BJ (cell line): ENCODE results near the gene ALKBH4. TPM values are rescaled to one million over a fixed set of nuclear protein-coding genes. Genes with fewer than 3 reads are reported as not detected.
A peak's percentile ranks its signal among the peaks of the same experiment; 100 is the strongest.

Experiments
- CTCF ChIA-PET: fragments of 350-600 bp; formaldehyde crosslinking; extraction: SDS; loops from one replicate; lab custom pipeline; 2021; ENCODE audit warnings: antibody characterized with exemption, inconsistent platforms; lab: Yijun Ruan, JAX
- POLR2A ChIA-PET: fragments of 300-600 bp; sonication (Branson Sonifier 250); formaldehyde crosslinking; extraction: SDS; loops from one replicate; lab custom pipeline; 2021; ENCODE audit warnings: antibody characterized with exemption; lab: Charles Lee
- DNase-seq: peaks from one replicate; pipeline ENCODE4 v3.0.0-alpha.2; 2011; ENCODE audit warnings: low read depth
- H3K27me3 ChIP-seq: 2 replicates; pipeline ENCODE4 v1.6.0; 2011; ENCODE audit warnings: low read length; ENCODE audit not compliant: control insufficient read depth, insufficient read depth
- H3K36me3 ChIP-seq: 2 replicates; pipeline ENCODE4 v1.5.1; 2011; ENCODE audit warnings: low read length; ENCODE audit not compliant: control insufficient read depth, insufficient read depth
- H3K4me3 ChIP-seq: 2 replicates; pipeline ENCODE4 v1.5.1; 2011; ENCODE audit warnings: low read depth, mild to moderate bottlenecking, control low read depth, low read length
- polyA plus RNA-seq: library from polyadenylated mRNA; depleted of rRNA; stranded (reverse); fragments of >200 nt; gene quantifications from 2 replicates; pipeline ENCODE4 v1.2.3, GENCODE V29; 2011
- TF ChIP-seq, protein P1 (sequence below): IDR thresholded peaks from 2 replicates; pipeline ENCODE4 v1.5.1; 2011; ENCODE audit warnings: low read depth, mild to moderate bottlenecking, control low read depth, inconsistent platforms, low read length, moderate library complexity; ENCODE audit not compliant: insufficient read depth

ALKBH4 gene
- polyA plus RNA-seq, 1 experiment: 5.9 TPM

DNA sequence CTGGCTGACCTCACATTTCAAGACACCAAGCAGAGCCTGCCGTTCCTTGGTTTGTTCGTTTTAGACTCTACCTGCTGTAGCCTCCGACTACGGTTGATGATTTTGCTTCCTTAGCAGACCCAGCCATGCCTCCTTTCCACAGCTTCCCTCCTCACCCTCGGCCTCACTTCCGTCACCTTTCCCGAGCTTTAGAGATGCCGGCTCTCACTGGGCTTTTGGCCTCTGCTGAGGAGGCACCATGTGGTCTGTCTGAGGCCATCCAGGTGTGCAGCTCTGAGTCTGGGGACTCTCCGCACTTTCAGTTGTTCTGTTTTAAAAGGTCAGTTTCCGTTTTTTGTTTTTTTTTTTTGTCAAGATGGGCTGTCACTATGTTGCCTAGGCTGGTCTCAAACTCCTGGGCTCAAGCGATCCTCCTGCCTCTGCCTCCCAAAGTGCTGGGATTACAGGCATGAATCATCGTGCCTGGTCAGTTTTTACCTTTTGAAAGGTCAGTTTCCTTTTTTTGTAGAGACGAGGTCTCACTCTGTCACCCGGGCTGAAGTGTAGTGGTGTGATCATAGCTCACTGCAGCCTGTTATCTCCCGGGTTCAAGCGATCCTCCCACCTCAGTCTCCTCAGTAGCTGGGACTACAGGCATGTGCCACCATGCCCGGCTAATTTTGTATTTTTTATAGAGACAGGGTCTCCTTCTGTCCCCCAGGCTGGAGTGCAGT, 19.5 kb downstream of the ALKBH4 start:
- Histone ChIP-seq H3K27me3 (no peaks in the 10 kb centered on the region), H3K36me3 (peaks cover 18% of the 10 kb centered on the region), H3K4me3 (no peak overlapping the region)
- ChIA-PET CTCF (interaction anchor here (0.5 to 0.6 kb wide), 2 partner anchors 1740 to 1772 kb away, joined by 3 read pairs; no protein-coding TSS in a partner anchor), POLR2A (interaction anchor here (0.6 kb wide), 1 partner anchor 128 kb away, joined by 6 read pairs; no protein-coding TSS in a partner anchor)
- DNase-seq: no peak
- TF ChIP-seq, protein P1, sequence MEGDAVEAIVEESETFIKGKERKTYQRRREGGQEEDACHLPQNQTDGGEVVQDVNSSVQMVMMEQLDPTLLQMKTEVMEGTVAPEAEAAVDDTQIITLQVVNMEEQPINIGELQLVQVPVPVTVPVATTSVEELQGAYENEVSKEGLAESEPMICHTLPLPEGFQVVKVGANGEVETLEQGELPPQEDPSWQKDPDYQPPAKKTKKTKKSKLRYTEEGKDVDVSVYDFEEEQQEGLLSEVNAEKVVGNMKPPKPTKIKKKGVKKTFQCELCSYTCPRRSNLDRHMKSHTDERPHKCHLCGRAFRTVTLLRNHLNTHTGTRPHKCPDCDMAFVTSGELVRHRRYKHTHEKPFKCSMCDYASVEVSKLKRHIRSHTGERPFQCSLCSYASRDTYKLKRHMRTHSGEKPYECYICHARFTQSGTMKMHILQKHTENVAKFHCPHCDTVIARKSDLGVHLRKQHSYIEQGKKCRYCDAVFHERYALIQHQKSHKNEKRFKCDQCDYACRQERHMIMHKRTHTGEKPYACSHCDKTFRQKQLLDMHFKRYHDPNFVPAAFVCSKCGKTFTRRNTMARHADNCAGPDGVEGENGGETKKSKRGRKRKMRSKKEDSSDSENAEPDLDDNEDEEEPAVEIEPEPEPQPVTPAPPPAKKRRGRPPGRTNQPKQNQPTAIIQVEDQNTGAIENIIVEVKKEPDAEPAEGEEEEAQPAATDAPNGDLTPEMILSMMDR: no peak

DNA sequence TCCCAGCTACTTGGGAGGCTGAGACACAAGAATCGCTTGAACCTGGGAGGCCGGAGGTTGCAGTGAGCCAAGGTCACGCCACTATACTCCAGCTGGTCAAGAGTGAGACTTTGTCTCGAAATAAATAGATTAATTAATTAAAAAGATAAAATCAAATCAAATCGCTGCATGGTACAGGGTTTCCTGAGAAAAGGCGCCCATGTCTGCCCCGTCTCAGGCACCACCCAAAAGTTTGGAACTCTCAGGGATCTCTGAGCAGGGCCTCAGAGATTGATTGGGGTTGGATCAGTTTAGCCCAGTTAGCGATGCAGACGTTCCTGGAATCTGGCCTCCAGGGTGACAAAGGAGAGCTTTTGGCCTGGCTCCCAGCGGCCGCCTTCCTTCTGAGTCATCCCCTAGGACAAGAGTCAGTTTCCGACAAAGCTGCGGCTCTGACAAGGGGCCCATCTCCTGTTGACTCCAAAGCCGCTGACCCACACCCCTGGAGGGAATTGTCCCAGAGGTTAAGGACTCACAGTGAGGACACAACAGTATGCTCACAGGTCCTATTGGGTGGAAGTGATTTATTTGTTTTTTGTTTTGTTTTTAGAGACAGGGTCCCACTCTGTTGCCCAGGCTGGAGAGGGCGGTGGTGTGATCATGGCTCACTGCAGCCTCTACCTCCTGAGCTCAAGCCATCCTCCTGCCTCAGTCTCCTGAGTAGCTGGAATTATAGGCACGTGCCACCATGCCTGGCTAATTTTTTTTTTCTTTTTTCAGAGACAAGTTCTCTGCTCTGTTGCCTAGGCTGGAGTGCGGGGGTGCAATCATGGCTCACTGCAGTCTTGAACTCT, 24.5 kb downstream of the ALKBH4 start:
- peaks cover 9% of the 10 kb centered on the region; the same call in 1 of the 2 replicates for H3K36me3 ChIP-seq
- H3K4me3 ChIP-seq: no peak overlapping the region
- TF ChIP-seq, protein P1: no peak
- POLR2A ChIA-PET: no interaction called here
- CTCF ChIA-PET: interaction anchor here (0.6 to 1.1 kb wide), 3 partner anchors 19 to 628 kb away, joined by 3 to 4 read pairs (median 3); no protein-coding TSS in a partner anchor
- DNase-seq: peak; percentile 19
- H3K27me3 ChIP-seq: no peaks in the 10 kb centered on the region

DNA sequence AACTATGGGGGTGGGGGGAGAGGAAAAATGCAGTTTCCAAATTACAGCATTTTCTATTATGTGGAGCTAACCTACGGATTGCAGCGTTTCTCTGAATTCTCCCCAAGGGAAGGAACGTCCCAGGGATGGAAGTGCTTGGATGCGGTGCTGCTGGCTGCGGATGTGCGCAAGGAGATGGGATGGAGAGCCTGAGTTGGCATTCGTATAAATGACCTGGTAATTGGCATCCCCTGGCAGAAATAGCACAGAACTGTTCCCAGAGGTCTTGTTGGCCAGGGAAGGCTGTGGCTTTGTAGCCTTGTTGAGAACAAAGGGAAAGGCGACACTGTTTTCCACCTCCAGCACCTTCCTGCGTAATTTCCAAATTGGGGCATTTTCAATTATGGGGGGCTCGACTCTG, 28.5 kb downstream of the ALKBH4 start:
- TF ChIP-seq, protein P1: no peak
- DNase-seq: no peak
- POLR2A ChIA-PET: no interaction called here
- peaks cover 6% of the 10 kb centered on the region; the same call in 1 of the 2 replicates for H3K36me3 ChIP-seq
- CTCF ChIA-PET: no interaction called here
- no peak overlapping the region for H3K4me3 ChIP-seq
- H3K27me3 ChIP-seq: no peaks in the 10 kb centered on the region

DNA sequence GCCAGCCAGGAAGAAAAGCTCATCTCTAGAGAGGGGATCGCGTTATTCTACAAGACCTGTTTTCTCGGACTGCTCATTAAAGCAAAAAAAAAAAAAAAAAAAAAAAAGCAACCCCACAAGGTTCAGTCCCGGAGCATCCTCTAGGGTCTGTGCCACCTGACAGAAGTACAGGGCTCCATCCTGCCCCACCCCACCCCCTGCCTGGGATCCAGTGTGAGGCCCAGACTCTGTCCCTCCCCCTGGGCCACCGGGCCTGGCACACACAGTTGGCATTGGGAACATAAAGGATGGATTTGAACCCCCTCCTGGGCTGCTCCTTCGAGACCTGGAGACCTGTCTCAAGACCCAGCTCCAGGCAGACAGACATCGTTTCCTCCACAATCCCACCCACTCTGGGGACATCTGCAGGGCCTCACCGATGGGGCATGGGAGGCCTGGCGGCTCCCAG, 30.6 kb downstream of the ALKBH4 start:
- CTCF ChIA-PET: interaction anchor here (1.0 kb wide), 1 partner anchor 43 kb away, joined by 3 read pairs; no protein-coding TSS in a partner anchor
- POLR2A ChIA-PET: no interaction called here
- H3K4me3 ChIP-seq: peak overlapping the region; percentile 75
- no peaks in the 10 kb centered on the region for H3K27me3 ChIP-seq
- peaks cover 4% of the 10 kb centered on the region; the same call in 1 of the 2 replicates for H3K36me3 ChIP-seq
- TF ChIP-seq, protein P1: no peak
- DNase-seq: no peak
